Measurements from ENCODE around the gene TCEAL4.

GRCh38 chrX:103550415-103551051 lies 34.8 kb upstream of the TCEAL4 start:
- TF ChIP-seq, protein P1, sequence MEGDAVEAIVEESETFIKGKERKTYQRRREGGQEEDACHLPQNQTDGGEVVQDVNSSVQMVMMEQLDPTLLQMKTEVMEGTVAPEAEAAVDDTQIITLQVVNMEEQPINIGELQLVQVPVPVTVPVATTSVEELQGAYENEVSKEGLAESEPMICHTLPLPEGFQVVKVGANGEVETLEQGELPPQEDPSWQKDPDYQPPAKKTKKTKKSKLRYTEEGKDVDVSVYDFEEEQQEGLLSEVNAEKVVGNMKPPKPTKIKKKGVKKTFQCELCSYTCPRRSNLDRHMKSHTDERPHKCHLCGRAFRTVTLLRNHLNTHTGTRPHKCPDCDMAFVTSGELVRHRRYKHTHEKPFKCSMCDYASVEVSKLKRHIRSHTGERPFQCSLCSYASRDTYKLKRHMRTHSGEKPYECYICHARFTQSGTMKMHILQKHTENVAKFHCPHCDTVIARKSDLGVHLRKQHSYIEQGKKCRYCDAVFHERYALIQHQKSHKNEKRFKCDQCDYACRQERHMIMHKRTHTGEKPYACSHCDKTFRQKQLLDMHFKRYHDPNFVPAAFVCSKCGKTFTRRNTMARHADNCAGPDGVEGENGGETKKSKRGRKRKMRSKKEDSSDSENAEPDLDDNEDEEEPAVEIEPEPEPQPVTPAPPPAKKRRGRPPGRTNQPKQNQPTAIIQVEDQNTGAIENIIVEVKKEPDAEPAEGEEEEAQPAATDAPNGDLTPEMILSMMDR (IDR thresholded peaks at IDR 0.05), result no peak
- TF ChIP-seq REST (IDR thresholded peaks at IDR 0.05), result no peak
- TF ChIP-seq, protein P2, sequence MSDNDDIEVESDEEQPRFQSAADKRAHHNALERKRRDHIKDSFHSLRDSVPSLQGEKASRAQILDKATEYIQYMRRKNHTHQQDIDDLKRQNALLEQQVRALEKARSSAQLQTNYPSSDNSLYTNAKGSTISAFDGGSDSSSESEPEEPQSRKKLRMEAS (IDR thresholded peaks at IDR 0.05), result no peak
- TF ChIP-seq EP300 (IDR thresholded peaks at IDR 0.05), result no peak
- TF ChIP-seq ELK1 (IDR thresholded peaks at IDR 0.05; ENCODE audit: low read depth, low read length), result no peak
- no peak for TF ChIP-seq CHD2 (IDR thresholded peaks at IDR 0.05; ENCODE audit: low read length, partially characterized antibody)
- TF ChIP-seq POLR2AphosphoS2 (conservative IDR thresholded peaks at IDR 0.05; ENCODE audit: low read length), result no peak
- no peak for TF ChIP-seq POLR2A (IDR thresholded peaks at IDR 0.05; ENCODE audit: low read length)
- TF ChIP-seq BHLHE40 (IDR thresholded peaks at IDR 0.05; ENCODE audit: low read depth, low read length), result no peak
- TF ChIP-seq JUN (IDR thresholded peaks at IDR 0.05), result no peak
- TF ChIP-seq CHD4 (IDR thresholded peaks at IDR 0.05; ENCODE audit: borderline replicate concordance), result no peak
- TF ChIP-seq RFX5 (IDR thresholded peaks at IDR 0.05), result no peak
- TF ChIP-seq PHF8 (IDR thresholded peaks at IDR 0.05; ENCODE audit: borderline replicate concordance, low read depth), result no peak
- TF ChIP-seq EHMT2 (IDR thresholded peaks at IDR 0.05; ENCODE audit: low read depth), result no peak
